NCI-H2171 (cell line): ENCODE data around the gene KRTAP5-9.
"Not testable (repeated sequence)": the region's sequence is repeated elsewhere in the genome, so short reads cannot be mapped to it uniquely, and the experiment has no call there.

Source experiments
- DNase-seq: peaks from one replicate; lab custom pipeline; 2025; lab: John Stamatoyannopoulos, UW

The KRTAP5-9 gene

GRCh38 chr11:71588314-71588713 is 40.1 kb downstream of the KRTAP5-9 start:
- not testable (repeated sequence) for DNase-seq

DNA sequence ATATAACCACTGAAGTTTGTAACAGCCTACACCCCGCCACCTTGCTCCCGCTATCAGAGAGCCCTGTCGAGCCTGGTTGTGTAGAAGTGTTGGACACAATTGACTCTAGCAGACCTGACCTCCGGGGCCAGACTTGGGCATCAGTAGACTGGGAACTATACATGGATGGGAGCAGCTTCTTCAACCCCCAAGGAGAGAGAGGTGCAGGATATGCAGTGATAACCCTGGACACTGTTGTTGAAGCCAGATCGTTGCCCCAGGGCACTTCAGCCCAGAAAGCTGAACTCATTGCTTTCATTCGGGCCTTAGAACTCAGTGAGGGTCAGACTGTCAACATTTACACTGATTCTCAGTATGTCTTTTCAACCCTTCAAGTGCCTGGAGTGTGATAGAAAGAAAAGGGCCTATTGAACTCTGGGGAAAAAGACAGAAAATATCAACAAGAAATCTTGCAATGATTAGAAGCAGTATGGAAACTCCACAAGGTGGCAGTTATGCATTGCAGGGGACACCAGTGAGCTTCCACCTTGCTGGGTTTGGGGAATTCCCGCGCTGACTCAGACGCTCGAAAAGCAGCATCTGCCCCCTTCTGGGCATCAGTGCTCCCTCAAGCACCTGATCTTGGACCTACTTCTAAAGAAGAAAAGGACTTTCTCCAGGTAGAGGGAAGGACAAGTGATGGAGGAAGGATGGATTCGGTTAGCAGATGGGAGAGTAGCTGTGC is 40.8 kb downstream of the KRTAP5-9 start:
- DNase-seq: not testable (repeated sequence)

DNA sequence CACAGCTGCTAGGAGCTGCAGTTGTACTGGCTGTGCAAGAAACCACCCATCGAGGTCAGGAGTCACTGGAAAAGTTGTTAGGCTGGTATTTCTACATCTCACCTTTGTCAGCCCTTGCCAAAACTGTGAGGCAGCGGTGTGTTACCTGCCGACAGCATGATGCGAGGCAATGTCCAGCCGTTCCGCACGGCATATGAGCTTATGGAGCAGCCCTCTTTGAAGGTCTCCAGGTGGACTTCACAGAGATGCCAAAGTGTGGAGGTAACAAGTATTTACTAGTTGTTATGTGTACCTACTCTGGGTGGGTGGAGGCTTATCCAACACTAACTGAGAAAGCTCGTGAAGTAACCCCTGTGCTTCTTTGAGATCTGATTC is 41.3 kb downstream of the KRTAP5-9 start:
- DNase-seq: not testable (repeated sequence)
